HepG2 (cell line): ENCODE data around the gene COL9A3. TPM values are rescaled to one million over a fixed set of nuclear protein-coding genes. Genes with fewer than 3 reads are reported as not detected.

Experiments used
- ASH2L ChIP-seq: fragments of 300-600, 200-600 bp; sonication (generic); IDR thresholded peaks from 2 replicates; pipeline ENCODE4 v1.7.0; 2017; ENCODE audit warnings: low read depth, mild to moderate bottlenecking, moderate library complexity, mixed read lengths, low read length; ENCODE audit not compliant: insufficient read length
- BORCS8-MEF2B ChIP-seq: sonication (generic); formaldehyde crosslinking; IDR thresholded peaks from 2 replicates; pipeline ENCODE4 v1.8.0; 2022; ENCODE audit warnings: mild to moderate bottlenecking, missing genetic modification reagents
- CBFB ChIP-seq: sonication (generic); formaldehyde crosslinking; IDR thresholded peaks from 2 replicates; pipeline ENCODE4 v1.4.0; 2020; ENCODE audit warnings: missing genetic modification reagents
- FOXM1 ChIP-seq: sonication (generic); formaldehyde crosslinking; IDR thresholded peaks from 2 replicates; pipeline ENCODE4 v1.5.0; 2020; ENCODE audit warnings: missing genetic modification reagents
- RAD21 ChIP-seq: fragments of 450-650 bp; formaldehyde crosslinking; IDR thresholded peaks from 2 replicates; pipeline ENCODE4 v1.5.0; 2020; ENCODE audit warnings: mild to moderate bottlenecking
- RBAK ChIP-seq: sonication (generic); formaldehyde crosslinking; IDR thresholded peaks from 2 replicates; pipeline ENCODE4 v1.5.1; 2020; ENCODE audit warnings: mild to moderate bottlenecking, missing genetic modification reagents
- RFX1 ChIP-seq: fragments of 450-650 bp; IDR thresholded peaks from 2 replicates; pipeline ENCODE4 v1.6.1; 2017
- SMYD3 ChIP-seq: sonication (generic); formaldehyde crosslinking; IDR thresholded peaks from 2 replicates; pipeline ENCODE4 v1.8.1; 2023; ENCODE audit warnings: mild to moderate bottlenecking, missing genetic modification reagents
- TAF15 ChIP-seq: fragments of 200-400 bp; formaldehyde crosslinking; IDR thresholded peaks from one replicate; pipeline ENCODE4 v1.6.1; 2018; ENCODE audit warnings: mild to moderate bottlenecking, low read depth, low read length; ENCODE audit not compliant: poor library complexity, severe bottlenecking
- TERF1 ChIP-seq: sonication (generic); formaldehyde crosslinking; IDR thresholded peaks from 2 replicates; pipeline ENCODE4 v1.8.0; 2022; ENCODE audit warnings: mild to moderate bottlenecking, missing genetic modification reagents, moderate library complexity
- ZBTB7B ChIP-seq: sonication (generic); formaldehyde crosslinking; IDR thresholded peaks from 2 replicates; pipeline ENCODE4 v1.4.0; 2020; ENCODE audit warnings: missing genetic modification reagents
- ZMYM2 ChIP-seq: sonication (generic); formaldehyde crosslinking; IDR thresholded peaks from 2 replicates; pipeline ENCODE4 v1.8.0; 2022; ENCODE audit warnings: mild to moderate bottlenecking, missing genetic modification reagents
- ZNF136 ChIP-seq: sonication (generic); formaldehyde crosslinking; IDR thresholded peaks from 2 replicates; pipeline ENCODE4 v1.8.1; 2022; ENCODE audit warnings: low read depth, mild to moderate bottlenecking, moderate library complexity, missing genetic modification reagents
- ZNF253 ChIP-seq: sonication (generic); formaldehyde crosslinking; IDR thresholded peaks from 2 replicates; pipeline ENCODE4 v1.8.0; 2022; ENCODE audit warnings: mild to moderate bottlenecking, missing genetic modification reagents, borderline replicate concordance
- ZNF296 ChIP-seq: sonication (generic); formaldehyde crosslinking; conservative IDR thresholded peaks from 2 replicates; pipeline ENCODE4 v1.5.0; 2020; ENCODE audit warnings: mild to moderate bottlenecking, missing genetic modification reagents
- ZNF354B ChIP-seq: sonication (generic); formaldehyde crosslinking; IDR thresholded peaks from 2 replicates; pipeline ENCODE4 v1.8.0; 2022; ENCODE audit warnings: mild to moderate bottlenecking, missing genetic modification reagents
- ZNF563 ChIP-seq: sonication (generic); formaldehyde crosslinking; IDR thresholded peaks from 2 replicates; pipeline ENCODE4 v1.8.0; 2022; ENCODE audit warnings: mild to moderate bottlenecking, moderate library complexity, missing genetic modification reagents
- ZNF773 ChIP-seq: sonication (generic); formaldehyde crosslinking; IDR thresholded peaks from 2 replicates; pipeline ENCODE4 v1.4.0; 2020; ENCODE audit warnings: missing genetic modification reagents, borderline replicate concordance
- ZNF777 ChIP-seq: sonication (generic); formaldehyde crosslinking; IDR thresholded peaks from 2 replicates; pipeline ENCODE4 v1.4.0; 2020; ENCODE audit warnings: missing genetic modification reagents
- polyA plus RNA-seq, 8 experiments: library from polyadenylated mRNA; depleted of rRNA in 3 of 8; stranded (reverse) in 7 of 8; unstranded in 1 of 8; fragments of >200 nt; fragmentation: Illumina TruSeq in 4 of 8; extraction: Trizol in 4 of 8; gene quantifications; 2 replicates each; pipeline versions ENCODE4 v1.2.1 to v1.2.3, GENCODE V29; 2011 to 2016; ENCODE audit warnings: low read depth in 4 of 8, missing spikeins in 1 of 8, mixed read lengths in 1 of 8; ENCODE audit not compliant: insufficient read depth in 1 of 8
- total RNA-seq, 5 experiments: library from RNA; depleted of rRNA; stranded (reverse); fragments of >200 nt; fragmentation: Illumina TruSeq; extraction: Trizol; gene quantifications; 2 replicates each; pipeline ENCODE4 v1.2.3, GENCODE V29; 2016; ENCODE audit warnings: low read depth in 1 of 5
- TF ChIP-seq, protein P1 (sequence below): sonication (generic); formaldehyde crosslinking; IDR thresholded peaks from 2 replicates; pipeline ENCODE4 v1.4.0; 2020; ENCODE audit warnings: missing genetic modification reagents
- TF ChIP-seq, protein P2 (sequence below): IDR thresholded peaks from 2 replicates; pipeline ENCODE4 v1.6.1; 2012; ENCODE audit warnings: low read length, improper control_type of control experiment

The COL9A3 gene
- total and polyA plus RNA-seq, 2 of the 13 experiments (the other 11 are each of a cell fraction or from before 2014, with no cell fraction given) = 155 to 204 TPM

- TF ChIP-seq TERF1 (CRISPR knock-in tag) (no peak), ZNF773 (0 out of 2 replicates have a peak, but pooled peaks have one; percentile 33), RBAK (CRISPR knock-in tag) (no peak), SMYD3 (CRISPR knock-in tag) (no peak), ZNF354B (CRISPR knock-in tag) (no peak), ZNF296 (CRISPR knock-in tag) (no peak), BORCS8-MEF2B (CRISPR knock-in tag) (peak; percentile 76), ZNF777 (CRISPR knock-in tag) (peak; percentile 73), RAD21 (CRISPR knock-in tag) (peak; percentile 98), ZNF136 (CRISPR knock-in tag) (peak; percentile 93; the same call in 1 of the 2 replicates), ZMYM2 (peak; percentile 100), ASH2L (peak; percentile 78), FOXM1 (CRISPR knock-in tag) (no peak), RFX1 (no peak), ZNF253 (CRISPR knock-in tag) (no peak), TAF15 (no peak), ZBTB7B (CRISPR knock-in tag) (peak; percentile 97), ZNF563 (CRISPR knock-in tag) (peak; percentile 67; the same call in 1 of the 2 replicates), CBFB (CRISPR knock-in tag) (peak; percentile 77; the same call in 1 of the 2 replicates)
- TF ChIP-seq, protein P1, sequence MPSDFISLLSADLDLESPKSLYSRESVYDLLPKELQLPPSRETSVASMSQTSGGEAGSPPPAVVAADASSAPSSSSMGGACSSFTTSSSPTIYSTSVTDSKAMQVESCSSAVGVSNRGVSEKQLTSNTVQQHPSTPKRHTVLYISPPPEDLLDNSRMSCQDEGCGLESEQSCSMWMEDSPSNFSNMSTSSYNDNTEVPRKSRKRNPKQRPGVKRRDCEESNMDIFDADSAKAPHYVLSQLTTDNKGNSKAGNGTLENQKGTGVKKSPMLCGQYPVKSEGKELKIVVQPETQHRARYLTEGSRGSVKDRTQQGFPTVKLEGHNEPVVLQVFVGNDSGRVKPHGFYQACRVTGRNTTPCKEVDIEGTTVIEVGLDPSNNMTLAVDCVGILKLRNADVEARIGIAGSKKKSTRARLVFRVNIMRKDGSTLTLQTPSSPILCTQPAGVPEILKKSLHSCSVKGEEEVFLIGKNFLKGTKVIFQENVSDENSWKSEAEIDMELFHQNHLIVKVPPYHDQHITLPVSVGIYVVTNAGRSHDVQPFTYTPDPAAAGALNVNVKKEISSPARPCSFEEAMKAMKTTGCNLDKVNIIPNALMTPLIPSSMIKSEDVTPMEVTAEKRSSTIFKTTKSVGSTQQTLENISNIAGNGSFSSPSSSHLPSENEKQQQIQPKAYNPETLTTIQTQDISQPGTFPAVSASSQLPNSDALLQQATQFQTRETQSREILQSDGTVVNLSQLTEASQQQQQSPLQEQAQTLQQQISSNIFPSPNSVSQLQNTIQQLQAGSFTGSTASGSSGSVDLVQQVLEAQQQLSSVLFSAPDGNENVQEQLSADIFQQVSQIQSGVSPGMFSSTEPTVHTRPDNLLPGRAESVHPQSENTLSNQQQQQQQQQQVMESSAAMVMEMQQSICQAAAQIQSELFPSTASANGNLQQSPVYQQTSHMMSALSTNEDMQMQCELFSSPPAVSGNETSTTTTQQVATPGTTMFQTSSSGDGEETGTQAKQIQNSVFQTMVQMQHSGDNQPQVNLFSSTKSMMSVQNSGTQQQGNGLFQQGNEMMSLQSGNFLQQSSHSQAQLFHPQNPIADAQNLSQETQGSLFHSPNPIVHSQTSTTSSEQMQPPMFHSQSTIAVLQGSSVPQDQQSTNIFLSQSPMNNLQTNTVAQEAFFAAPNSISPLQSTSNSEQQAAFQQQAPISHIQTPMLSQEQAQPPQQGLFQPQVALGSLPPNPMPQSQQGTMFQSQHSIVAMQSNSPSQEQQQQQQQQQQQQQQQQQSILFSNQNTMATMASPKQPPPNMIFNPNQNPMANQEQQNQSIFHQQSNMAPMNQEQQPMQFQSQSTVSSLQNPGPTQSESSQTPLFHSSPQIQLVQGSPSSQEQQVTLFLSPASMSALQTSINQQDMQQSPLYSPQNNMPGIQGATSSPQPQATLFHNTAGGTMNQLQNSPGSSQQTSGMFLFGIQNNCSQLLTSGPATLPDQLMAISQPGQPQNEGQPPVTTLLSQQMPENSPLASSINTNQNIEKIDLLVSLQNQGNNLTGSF (CRISPR knock-in tag) = peak; percentile 88; the same call in 1 of the 2 replicates
- TF ChIP-seq, protein P2, sequence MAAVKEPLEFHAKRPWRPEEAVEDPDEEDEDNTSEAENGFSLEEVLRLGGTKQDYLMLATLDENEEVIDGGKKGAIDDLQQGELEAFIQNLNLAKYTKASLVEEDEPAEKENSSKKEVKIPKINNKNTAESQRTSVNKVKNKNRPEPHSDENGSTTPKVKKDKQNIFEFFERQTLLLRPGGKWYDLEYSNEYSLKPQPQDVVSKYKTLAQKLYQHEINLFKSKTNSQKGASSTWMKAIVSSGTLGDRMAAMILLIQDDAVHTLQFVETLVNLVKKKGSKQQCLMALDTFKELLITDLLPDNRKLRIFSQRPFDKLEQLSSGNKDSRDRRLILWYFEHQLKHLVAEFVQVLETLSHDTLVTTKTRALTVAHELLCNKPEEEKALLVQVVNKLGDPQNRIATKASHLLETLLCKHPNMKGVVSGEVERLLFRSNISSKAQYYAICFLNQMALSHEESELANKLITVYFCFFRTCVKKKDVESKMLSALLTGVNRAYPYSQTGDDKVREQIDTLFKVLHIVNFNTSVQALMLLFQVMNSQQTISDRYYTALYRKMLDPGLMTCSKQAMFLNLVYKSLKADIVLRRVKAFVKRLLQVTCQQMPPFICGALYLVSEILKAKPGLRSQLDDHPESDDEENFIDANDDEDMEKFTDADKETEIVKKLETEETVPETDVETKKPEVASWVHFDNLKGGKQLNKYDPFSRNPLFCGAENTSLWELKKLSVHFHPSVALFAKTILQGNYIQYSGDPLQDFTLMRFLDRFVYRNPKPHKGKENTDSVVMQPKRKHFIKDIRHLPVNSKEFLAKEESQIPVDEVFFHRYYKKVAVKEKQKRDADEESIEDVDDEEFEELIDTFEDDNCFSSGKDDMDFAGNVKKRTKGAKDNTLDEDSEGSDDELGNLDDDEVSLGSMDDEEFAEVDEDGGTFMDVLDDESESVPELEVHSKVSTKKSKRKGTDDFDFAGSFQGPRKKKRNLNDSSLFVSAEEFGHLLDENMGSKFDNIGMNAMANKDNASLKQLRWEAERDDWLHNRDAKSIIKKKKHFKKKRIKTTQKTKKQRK = no peak
Observed at GRCh38 chr20:62822788-62823651, 6.2 kb downstream of the COL9A3 start (continued).
